A673 (cell line): ENCODE data around the gene PWWP2B.

Source experiments
- CTCF ChIP-seq: fragments of 300-800, 200-600 bp; sonication (generic); conservative IDR thresholded peaks from 2 replicates; pipeline ENCODE4 v1.5.1; 2017; ENCODE audit warnings: low read depth, mild to moderate bottlenecking, antibody characterized with exemption, low read length, moderate library complexity, mixed read lengths
- EZH2 ChIP-seq: fragments of 200-600 bp; sonication (generic); IDR thresholded peaks from 2 replicates; pipeline ENCODE4 v1.6.1; 2017; ENCODE audit warnings: borderline replicate concordance, low read depth, mild to moderate bottlenecking, mixed read lengths, antibody characterized with exemption, low read length; ENCODE audit not compliant: poor library complexity, severe bottlenecking

GRCh38 chr10:132347211-132347930 is 49.6 kb upstream of the PWWP2B start:
- TF ChIP-seq CTCF (no peak), EZH2 (no peak)
